ENCODE measurements around the gene RHBDL2. TPM values are rescaled to one million over a fixed set of nuclear protein-coding genes. Genes with fewer than 3 reads are reported as not detected.

RHBDL2 gene
- total and polyA plus RNA-seq, 2 of the 4 experiments (the other 2 are of a cell fraction): 0.36 to 0.38 TPM

- Histone ChIP-seq H3K4me2 (ENCODE audit: low read depth, low read length) (peak within 1 kb of the TSS; percentile 83), H2BK15ac (ENCODE audit: low read depth, low read length) (no peak within 1 kb of the TSS), H3K4me3 (ENCODE audit: insufficient read depth, low read depth, low read length) (peak within 1 kb of the TSS; percentile 87), H3K4ac (ENCODE audit: low read depth, low read length) (peak within 1 kb of the TSS; percentile 71), H2BK20ac (ENCODE audit: low read depth, low read length) (no peak within 1 kb of the TSS), H4K8ac (ENCODE audit: low read depth in 2 of 2, low read length in 2 of 2) (peak within 1 kb of the TSS; percentile 54 to 91), H2AK5ac (ENCODE audit: low read depth, low read length) (no peak within 1 kb of the TSS; the same call in 1 of the 2 replicates), H4K5ac (ENCODE audit: low read depth, low read length) (peak within 1 kb of the TSS; percentile 80), H3K27ac (ENCODE audit: insufficient read depth, low read length) (peak within 1 kb of the TSS; percentile 59), H3K9ac (ENCODE audit: low read depth, low read length) (peak within 1 kb of the TSS; percentile 89), H3K36me3 (ENCODE audit: control insufficient read depth, insufficient read depth, low read length) (no peaks in the 10 kb centered on the region), H3K18ac (ENCODE audit: low read depth, low read length) (no peak within 1 kb of the TSS), H2AFZ (replicated peaks; ENCODE audit: low read length, poor library complexity) (peak within 1 kb of the TSS; percentile 93), H3K56ac (ENCODE audit: extremely low read depth, insufficient read depth, low read length) (peak within 1 kb of the TSS; percentile 64), H2AK9ac (replicated peaks; ENCODE audit: low read depth, low read length, poor library complexity) (peak within 1 kb of the TSS; percentile 92), H3K23ac (ENCODE audit: low read depth, low read length) (peak within 1 kb of the TSS; percentile 42), H3K27me3 (ENCODE audit: control insufficient read depth, insufficient read depth, low read length) (no peaks in the 10 kb centered on the region), H3K4me1 (ENCODE audit: control insufficient read depth, insufficient read depth, low read length) (no peaks in the 10 kb centered on the region; the same call in 1 of the 2 replicates), H2BK5ac (ENCODE audit: low read depth, low read length, poor library complexity, severe bottlenecking) (peak within 1 kb of the TSS; percentile 44), H3K14ac (replicated peaks; ENCODE audit: low read depth, low read length) (peak within 1 kb of the TSS; percentile 84), H3K79me1 (ENCODE audit: low read depth in 1 of 2, low read length in 2 of 2) (peaks cover 18 to 36% of the 10 kb centered on the region in 2 experiments; a peak in 3 of 4 replicates), H3K9me3 (ENCODE audit: control insufficient read depth, insufficient read depth, low read length) (no peaks in the 10 kb centered on the region), H2BK120ac (ENCODE audit: low read depth, low read length) (no peak within 1 kb of the TSS), H4K91ac (ENCODE audit: insufficient read depth, low read depth, low read length) (0 out of 2 replicates have a peak within 1 kb of the TSS, but pooled peaks have one; percentile 26), H3K9me1 (ENCODE audit: insufficient read depth, low read length) (0 out of 2 replicates have a peak, but pooled peaks cover 8% of the 10 kb centered on the region), H4K20me1 (ENCODE audit: insufficient read depth, low read length) (no peaks in the 10 kb centered on the region; the same call in 1 of the 2 replicates)
- in situ Hi-C loops (cut with MboI; ENCODE audit: low sequenced_read_pairs): loop anchor here (25.0 kb wide), 1 partner anchor 664 kb away; no protein-coding TSS in a partner anchor
- ATAC-seq (ENCODE audit: low read depth) (peak; percentile 99), DNase-seq (peak; percentile 94)
- CTCF ChIA-PET: interaction anchor here (1.5 kb wide), 1 partner anchor 219 kb away, joined by 3 read pairs; no protein-coding TSS in a partner anchor
- intact Hi-C loops (cut with micrococcal nuclease): loop anchor here (1.0 to 2.0 kb wide), 3 partner anchors 120 to 220 kb away; partner anchors contain the start of gene NDUFS5
- dilution Hi-C loops (cut with HindIII; ENCODE audit: low sequenced_read_pairs, unreplicated experiment): no loop called here
- POLR2A ChIA-PET (ENCODE audit: unreplicated experiment): no interaction called here
- 1% methylated on average over 33 of the region's 69 CpGs; no CpG with 5 or more reads in 1 of the 2 experiments for WGBS, 2 experiments (ENCODE audit: extremely low coverage in 2 of 2, insufficient read length in 1 of 2)
- no peak for TF ChIP-seq NFE2L2 (IDR thresholded peaks at IDR 0.05; ENCODE audit: low read depth, low read length)
- TF ChIP-seq MXI1 (IDR thresholded peaks at IDR 0.05; ENCODE audit: borderline replicate concordance, low read depth, low read length): peak; percentile 93
- peak; percentile 73; the same call in 1 of the 2 replicates for TF ChIP-seq MAZ (IDR thresholded peaks at IDR 0.05; ENCODE audit: borderline replicate concordance, low read depth, low read length)
- BruUV-seq (replicated peaks): no TSS peak
Observed at GRCh38 chr1:38873027-38873969, 68.3 kb downstream of the RHBDL2 start, which contains the start of gene MYCBP. MYCBP (minus strand) TSS chr1:38873348; CDS start chr1:38873305, 43 bp downstream.

Measured in IMR-90 (cell line).